ENCODE measurements around the gene TNK2. TPM values are rescaled to one million over a fixed set of nuclear protein-coding genes. Genes with fewer than 3 reads are reported as not detected.

TNK2 gene
- total RNA-seq, 1 experiment from 2014 or later = 55.1 TPM

- DNase-seq (ENCODE audit: low read depth, low spot score) = no peak
- H4K20me1 ChIP-seq (ENCODE audit: insufficient read depth) = no peaks in the 10 kb centered on the region
- H3K79me2 ChIP-seq (ENCODE audit: insufficient read depth, low read length) = no peaks in the 10 kb centered on the region
- peaks cover 8 to 16% of the 10 kb centered on the region in 2 experiments for H3K4me1 ChIP-seq (ENCODE audit: control insufficient read depth in 1 of 2, insufficient read depth in 2 of 2, low read length in 2 of 2)
- H3K9me2 ChIP-seq (ENCODE audit: insufficient read depth) = no peaks in the 10 kb centered on the region
- H3K36me3 ChIP-seq (ENCODE audit: control insufficient read depth in 1 of 2, insufficient read depth in 2 of 2, low read length in 2 of 2) = peaks cover 0 to 5% of the 10 kb centered on the region in 2 experiments; a peak in 2 of 4 replicates
- ATAC-seq = no peak
- H3K4me3 ChIP-seq (replicated peaks in 1 of 2; ENCODE audit: low read depth in 1 of 2, low read length in 2 of 2) = no peak overlapping the region
- no peak overlapping the region for H2AFZ ChIP-seq (ENCODE audit: low read depth, low read length, poor library complexity, severe bottlenecking)
- ChIA-PET RAD21 (ENCODE audit: low non-redundant PET in 1 of 2, low total read pairs in 2 of 2, uncharacterized antibody in 2 of 2, unreplicated experiment in 2 of 2) (no interaction called here), POLR2A (no interaction called here), CTCF (interaction anchor here (1.4 kb wide), 1 partner anchor 13 kb away, joined by 3 read pairs; no protein-coding TSS in a partner anchor)
- no peaks in the 10 kb centered on the region for H3K27me3 ChIP-seq (ENCODE audit: insufficient read depth, low read length)
- no TSS peak for BruUV-seq (replicated peaks)
- no peak overlapping the region for H3K9ac ChIP-seq (ENCODE audit: low read length)
- TF ChIP-seq SIN3A (IDR thresholded peaks at IDR 0.05; ENCODE audit: low read depth) (no peak), CBX3 (IDR thresholded peaks at IDR 0.05; ENCODE audit: low read depth) (no peak), EZH2phosphoT487 (IDR thresholded peaks at IDR 0.05; ENCODE audit: borderline replicate concordance) (no peak), POLR2A (IDR thresholded peaks at IDR 0.05; ENCODE audit: borderline replicate concordance, extremely low read depth, insufficient read depth, insufficient read length) (no peak), REST (IDR thresholded peaks at IDR 0.05; ENCODE audit: low read depth) (no peak), RAD21 (IDR thresholded peaks at IDR 0.05; ENCODE audit: low read depth) (no peak), ELF1 (IDR thresholded peaks at IDR 0.05; ENCODE audit: borderline replicate concordance, low read depth) (no peak), POLR2AphosphoS5 (IDR thresholded peaks at IDR 0.05; ENCODE audit: low read depth, low read length) (no peak), JUND (IDR thresholded peaks at IDR 0.05) (no peak), EGR1 (IDR thresholded peaks at IDR 0.05; ENCODE audit: low read depth) (no peak), ZNF274 (IDR thresholded peaks at IDR 0.05; ENCODE audit: low read depth, low read length) (no peak)
- TF ChIP-seq, protein P1, sequence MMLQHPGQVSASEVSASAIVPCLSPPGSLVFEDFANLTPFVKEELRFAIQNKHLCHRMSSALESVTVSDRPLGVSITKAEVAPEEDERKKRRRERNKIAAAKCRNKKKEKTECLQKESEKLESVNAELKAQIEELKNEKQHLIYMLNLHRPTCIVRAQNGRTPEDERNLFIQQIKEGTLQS (IDR thresholded peaks at IDR 0.05) = no peak
- TF ChIP-seq, protein P2, sequence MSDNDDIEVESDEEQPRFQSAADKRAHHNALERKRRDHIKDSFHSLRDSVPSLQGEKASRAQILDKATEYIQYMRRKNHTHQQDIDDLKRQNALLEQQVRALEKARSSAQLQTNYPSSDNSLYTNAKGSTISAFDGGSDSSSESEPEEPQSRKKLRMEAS (IDR thresholded peaks at IDR 0.05) = no peak
- no peaks in the 10 kb centered on the region for H3K9me3 ChIP-seq (ENCODE audit: control insufficient read depth in 1 of 2, insufficient read depth in 1 of 2, low read depth in 1 of 2, low read length in 2 of 2)
- no peak overlapping the region for H3K4me2 ChIP-seq (ENCODE audit: low read length)
- no peak overlapping the region for H3K27ac ChIP-seq (ENCODE audit: low read depth, low read length)
- intact Hi-C loops (cut with micrococcal nuclease) = no loop called here
Measured at GRCh38 chr3:195882002-195882441, 26.3 kb downstream of the TNK2 start.

All from HCT116 (cell line).